ENCODE data around the gene MT1M. TPM values are rescaled to one million over a fixed set of nuclear protein-coding genes. Genes with fewer than 3 reads are reported as not detected.

The MT1M gene
- total and polyA plus RNA-seq, 2 experiments from 2014 or later = 1.1 to 4.7 TPM

DNA sequence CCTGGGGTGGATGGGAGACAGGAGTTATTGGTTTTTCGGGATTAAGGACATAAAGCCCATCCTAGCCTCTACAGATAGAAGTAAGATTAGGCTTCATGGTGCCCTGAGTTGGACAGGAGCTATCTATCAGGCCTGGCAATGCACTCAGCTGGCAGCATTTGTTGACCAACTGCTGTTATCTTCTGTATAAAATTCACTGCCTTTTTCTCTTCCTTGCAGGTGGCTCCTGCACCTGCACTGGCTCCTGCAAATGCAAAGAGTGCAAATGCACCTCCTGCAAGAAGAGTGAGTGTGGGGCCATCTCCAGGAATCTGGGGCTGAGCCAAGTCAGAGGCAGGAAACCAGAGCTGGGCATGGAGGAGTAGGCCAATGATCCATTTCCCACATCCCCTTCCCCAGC lies 6.6 kb downstream of the MT1M start:
- TF ChIP-seq NANOG (IDR thresholded peaks at IDR 0.05; ENCODE audit: borderline replicate concordance) (no peak), EZH2phosphoT487 (IDR thresholded peaks at IDR 0.05; ENCODE audit: unreplicated experiment) (no peak), ZNF462 (CRISPR knock-in tag; IDR thresholded peaks at IDR 0.05) (no peak), CREB1 (CRISPR knock-in tag; IDR thresholded peaks at IDR 0.05; ENCODE audit: low read depth) (no peak), EZH2 (IDR thresholded peaks at IDR 0.05; ENCODE audit: low read depth, unreplicated experiment) (no peak), REST (IDR thresholded peaks at IDR 0.05; ENCODE audit: unreplicated experiment) (no peak), ZNF114 (CRISPR knock-in tag; IDR thresholded peaks at IDR 0.05) (no peak), ETS1 (IDR thresholded peaks at IDR 0.05) (no peak)
- peak overlapping the region; percentile 57 for H3K4me3 ChIP-seq
- peak overlapping the region; percentile 77; the same call in 1 of the 2 replicates for H3K4me2 ChIP-seq

More for the DNA sequence above, 6.6 kb downstream of the MT1M start:
- H3K27ac Mint-ChIP-seq = no peak overlapping the region
- no peak overlapping the region; the same call in 2 of the 3 replicates for H3K4me3 Mint-ChIP-seq
- peaks cover 45% of the 10 kb centered on the region for H3K4me1 Mint-ChIP-seq
- no peaks in the 10 kb centered on the region; the same call in 2 of the 3 replicates for H3K9me3 Mint-ChIP-seq
- H3K27me3 Mint-ChIP-seq (ENCODE audit: insufficient read depth, low read depth, poor library complexity) = peaks cover 99% of the 10 kb centered on the region
- Histone ChIP-seq H2AFZ (no peak overlapping the region), H3K27ac (ENCODE audit: low read depth) (no peak overlapping the region), H3K36me3 (ENCODE audit: insufficient read depth) (no peaks in the 10 kb centered on the region; the same call in 1 of the 2 replicates), H3F3A (replicated peaks; ENCODE audit: low read depth) (peaks cover 11% of the 10 kb centered on the region; the same call in 1 of the 2 replicates), H3K9me2 (ENCODE audit: insufficient read depth) (no peaks in the 10 kb centered on the region), H3K27me3 (ENCODE audit: insufficient read depth) (peaks cover 100% of the 10 kb centered on the region), H3K79me2 (replicated peaks; ENCODE audit: insufficient read depth) (no peaks in the 10 kb centered on the region), H3K4me1 (ENCODE audit: insufficient read depth) (peaks cover 18% of the 10 kb centered on the region; the same call in 1 of the 2 replicates), H4K20me1 (replicated peaks; ENCODE audit: insufficient read depth) (no peaks in the 10 kb centered on the region; the same call in 1 of the 2 replicates)
- no peak for ATAC-seq
- H3K36me3 Mint-ChIP-seq (ENCODE audit: low read depth) = no peaks in the 10 kb centered on the region; the same call in 2 of the 3 replicates
- DNase-seq (ENCODE audit: low spot score) = no peak

Data from GM23338 (cell line).